Transverse colon (tissue), 3 donors: Measurements from ENCODE around the gene MRPS5.

Experiments
- POLR2A ChIP-seq: fragments of 450-650 bp; IDR thresholded peaks from one replicate; pipeline ENCODE4 v1.6.1; 2016; ENCODE audit warnings: antibody characterized with exemption, mild to moderate bottlenecking, moderate library complexity
- TF ChIP-seq, protein P1 (sequence below), 5 experiments: fragments of 200-600 bp in 3 of 5; fragments of 450-650 bp in 2 of 5; sonication (generic) in 3 of 5; IDR thresholded peaks; 1 replicate in 2 of 5; 2 replicates in 3 of 5; pipeline ENCODE4 v1.5.1; 2016 to 2017; ENCODE audit warnings: antibody characterized with exemption in 5 of 5, inconsistent platforms in 3 of 5, mild to moderate bottlenecking in 2 of 5, moderate library complexity in 1 of 5

DNA sequence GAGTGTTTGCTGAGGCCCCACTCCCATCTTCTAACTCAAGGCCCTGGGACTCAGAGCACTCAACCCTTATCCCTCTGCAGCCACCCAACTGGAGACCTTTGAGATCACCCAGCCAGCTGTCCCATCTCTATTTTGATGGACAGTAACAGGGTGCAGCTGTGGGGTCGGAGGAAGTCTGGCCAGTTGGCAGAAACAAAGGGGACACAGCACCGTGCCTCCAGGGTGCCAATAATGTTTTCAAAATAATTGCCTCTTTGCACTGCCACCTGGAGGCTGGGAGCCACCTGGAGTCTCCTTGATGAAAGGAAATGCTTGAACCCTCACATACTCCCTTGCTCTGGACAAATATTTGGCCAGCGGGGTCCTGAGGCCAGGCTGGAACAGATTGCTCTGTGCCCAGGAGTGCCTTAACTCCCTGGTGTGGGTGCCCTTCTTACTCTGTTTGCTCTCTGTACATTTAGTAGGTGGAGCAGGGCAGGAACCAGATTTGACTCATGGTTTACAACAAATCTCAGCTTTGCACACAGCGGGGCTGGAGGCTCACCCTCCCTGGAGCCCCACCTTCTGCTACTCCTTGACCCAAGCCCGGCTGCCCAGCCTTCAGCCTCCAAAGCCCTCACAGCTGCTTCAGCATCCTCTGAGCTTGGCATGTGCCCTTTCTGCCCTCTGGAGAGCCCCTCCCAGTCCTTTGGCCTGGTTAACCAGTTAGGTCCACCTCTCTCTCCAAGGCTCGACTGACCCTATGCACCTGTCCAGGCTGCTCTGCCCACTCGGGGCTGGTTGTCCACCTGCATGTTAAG is 78.9 kb downstream of the MRPS5 start:
- TF ChIP-seq, protein P1, sequence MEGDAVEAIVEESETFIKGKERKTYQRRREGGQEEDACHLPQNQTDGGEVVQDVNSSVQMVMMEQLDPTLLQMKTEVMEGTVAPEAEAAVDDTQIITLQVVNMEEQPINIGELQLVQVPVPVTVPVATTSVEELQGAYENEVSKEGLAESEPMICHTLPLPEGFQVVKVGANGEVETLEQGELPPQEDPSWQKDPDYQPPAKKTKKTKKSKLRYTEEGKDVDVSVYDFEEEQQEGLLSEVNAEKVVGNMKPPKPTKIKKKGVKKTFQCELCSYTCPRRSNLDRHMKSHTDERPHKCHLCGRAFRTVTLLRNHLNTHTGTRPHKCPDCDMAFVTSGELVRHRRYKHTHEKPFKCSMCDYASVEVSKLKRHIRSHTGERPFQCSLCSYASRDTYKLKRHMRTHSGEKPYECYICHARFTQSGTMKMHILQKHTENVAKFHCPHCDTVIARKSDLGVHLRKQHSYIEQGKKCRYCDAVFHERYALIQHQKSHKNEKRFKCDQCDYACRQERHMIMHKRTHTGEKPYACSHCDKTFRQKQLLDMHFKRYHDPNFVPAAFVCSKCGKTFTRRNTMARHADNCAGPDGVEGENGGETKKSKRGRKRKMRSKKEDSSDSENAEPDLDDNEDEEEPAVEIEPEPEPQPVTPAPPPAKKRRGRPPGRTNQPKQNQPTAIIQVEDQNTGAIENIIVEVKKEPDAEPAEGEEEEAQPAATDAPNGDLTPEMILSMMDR (IDR thresholded peaks at IDR 0.05), result no peak
- TF ChIP-seq POLR2A, result no peak
